Parathyroid adenoma (tissue), 2 donors: ENCODE results near the gene ZAP70.

Source experiments
- H2AFZ ChIP-seq: fragments of 300-600 bp; sonication (generic); one replicate; pipeline ENCODE4 v1.7.0; 2017; ENCODE audit warnings: antibody characterized with exemption, mild to moderate bottlenecking
- H3K27ac ChIP-seq: fragments of 300-600 bp; sonication (generic); one replicate; pipeline ENCODE4 v1.7.0; 2017
- H3K27me3 ChIP-seq: fragments of 300-600 bp; sonication (generic); one replicate; pipeline ENCODE4 v1.7.0; 2017; ENCODE audit warnings: low read length; ENCODE audit not compliant: control insufficient read depth, insufficient read depth
- H3K36me3 ChIP-seq: fragments of 300-600 bp; sonication (generic); one replicate; pipeline ENCODE4 v1.7.0; 2017; ENCODE audit warnings: low read length; ENCODE audit not compliant: control insufficient read depth, insufficient read depth
- H3K4me1 ChIP-seq: fragments of 300-600 bp; sonication (generic); one replicate; pipeline ENCODE4 v1.7.0; 2017; ENCODE audit warnings: control low read depth
- H3K4me2 ChIP-seq: fragments of 300-600 bp; sonication (generic); one replicate; pipeline ENCODE4 v1.7.0; 2017; ENCODE audit warnings: low read length
- H3K4me3 ChIP-seq: fragments of 300-600 bp; sonication (generic); one replicate; pipeline ENCODE4 v1.7.0; 2017; ENCODE audit warnings: low read depth, low read length
- H3K79me2 ChIP-seq: fragments of 300-600 bp; sonication (generic); one replicate; pipeline ENCODE4 v1.7.0; 2017; ENCODE audit warnings: control low read depth
- H3K9ac ChIP-seq: fragments of 300-600 bp; sonication (generic); one replicate; pipeline ENCODE4 v1.7.0; 2017; ENCODE audit warnings: mild to moderate bottlenecking
- H3K9me3 ChIP-seq: fragments of 300-600 bp; sonication (generic); one replicate; pipeline ENCODE4 v1.7.0; 2017; ENCODE audit warnings: low read length; ENCODE audit not compliant: control insufficient read depth
- CTCF ChIP-seq: fragments of 300-600 bp; sonication (generic); IDR thresholded peaks from one replicate; pipeline ENCODE4 v1.7.0; 2017; ENCODE audit warnings: antibody characterized with exemption, mild to moderate bottlenecking
- donor health status: primary hyperparathyroidism.

Gene ZAP70

GRCh38 chr2:97727296-97727695, 13.9 kb downstream of the ZAP70 start:
- H3K27me3 ChIP-seq = no peaks in the 10 kb centered on the region
- no peak overlapping the region for H3K27ac ChIP-seq
- no peak for TF ChIP-seq CTCF
- no peak overlapping the region for H3K4me2 ChIP-seq
- no peaks in the 10 kb centered on the region for H3K4me1 ChIP-seq
- H3K9me3 ChIP-seq = no peaks in the 10 kb centered on the region
- H3K36me3 ChIP-seq = no peaks in the 10 kb centered on the region
- H3K9ac ChIP-seq = no peak overlapping the region
- H3K79me2 ChIP-seq = no peaks in the 10 kb centered on the region
- H2AFZ ChIP-seq = no peak overlapping the region
- H3K4me3 ChIP-seq = no peak overlapping the region

- H3K4me1 ChIP-seq = no peaks in the 10 kb centered on the region
These were observed 14.8 kb downstream of the ZAP70 start for GRCh38 chr2:97728091-97728731.

DNA sequence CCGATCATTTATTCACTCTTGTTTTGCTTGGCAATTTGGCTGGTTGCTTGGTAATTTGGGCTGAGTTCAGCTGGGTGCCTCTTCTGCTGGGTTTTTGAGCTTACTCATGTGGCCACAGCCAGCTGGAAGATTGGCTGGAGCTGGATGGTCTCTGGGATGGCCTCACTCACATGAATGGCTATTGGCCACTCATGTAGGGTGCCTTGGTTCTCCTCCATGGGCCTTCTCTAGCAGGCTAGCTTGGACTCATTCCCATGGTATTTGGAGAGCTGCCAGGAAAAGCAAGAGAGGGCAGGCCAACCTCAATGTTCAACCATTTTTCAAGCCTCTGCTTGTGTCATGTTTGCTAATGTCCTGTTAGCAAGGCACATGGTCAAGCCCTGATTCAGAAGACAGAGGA, 16.9 kb downstream of the ZAP70 start:
- no peak overlapping the region for H2AFZ ChIP-seq
- no peak overlapping the region for H3K27ac ChIP-seq
- TF ChIP-seq CTCF = no peak
- H3K79me2 ChIP-seq = no peaks in the 10 kb centered on the region
- H3K4me2 ChIP-seq = no peak overlapping the region
- H3K9me3 ChIP-seq = no peaks in the 10 kb centered on the region
- no peak overlapping the region for H3K9ac ChIP-seq
- H3K4me1 ChIP-seq = no peaks in the 10 kb centered on the region
- no peaks in the 10 kb centered on the region for H3K36me3 ChIP-seq
- no peak overlapping the region for H3K4me3 ChIP-seq
- H3K27me3 ChIP-seq = no peaks in the 10 kb centered on the region

More at GRCh38 chr2:97728091-97728731, 14.8 kb downstream of the ZAP70 start:
- no peak for TF ChIP-seq CTCF
- Histone ChIP-seq H3K27me3 (no peaks in the 10 kb centered on the region), H3K27ac (no peak overlapping the region), H3K36me3 (no peaks in the 10 kb centered on the region), H3K4me2 (no peak overlapping the region), H3K9ac (no peak overlapping the region), H3K79me2 (no peaks in the 10 kb centered on the region), H3K4me3 (no peak overlapping the region), H3K9me3 (no peaks in the 10 kb centered on the region), H2AFZ (no peak overlapping the region)

- Histone ChIP-seq H3K36me3 (no peaks in the 10 kb centered on the region), H3K4me3 (no peak overlapping the region)
- TF ChIP-seq CTCF = no peak
These were observed 18.1 kb downstream of the ZAP70 start for GRCh38 chr2:97731274-97732020.

More at GRCh38 chr2:97731274-97732020, 18.1 kb downstream of the ZAP70 start:
- Histone ChIP-seq H3K27ac (no peak overlapping the region), H3K9me3 (no peaks in the 10 kb centered on the region), H3K79me2 (no peaks in the 10 kb centered on the region), H2AFZ (no peak overlapping the region), H3K4me1 (no peaks in the 10 kb centered on the region), H3K4me2 (no peak overlapping the region), H3K9ac (no peak overlapping the region), H3K27me3 (no peaks in the 10 kb centered on the region)
